Measurements from ENCODE around the gene APBB2.
"Not testable (repeated sequence)": the region's sequence is repeated elsewhere in the genome, so short reads cannot be mapped to it uniquely, and the experiment has no call there.

The APBB2 gene

GRCh38 chr4:40828661-40829060 is 385.7 kb downstream of the APBB2 start:
- H3K9me3 ChIP-seq, result peaks cover 43% of the 10 kb centered on the region
- H3K36me3 ChIP-seq, result peaks cover 100% of the 10 kb centered on the region
- no peak overlapping the region for H3K27ac ChIP-seq
- no peaks in the 10 kb centered on the region for H3K27me3 ChIP-seq
- no peak overlapping the region for H3K4me3 ChIP-seq
- H3K4me2 ChIP-seq, result no peak overlapping the region
- peaks cover 72% of the 10 kb centered on the region for H4K20me1 ChIP-seq
- H3K4me1 ChIP-seq, result peaks cover 50% of the 10 kb centered on the region
- H3K9ac ChIP-seq, result no peak overlapping the region
- TF ChIP-seq Cebpa-rat (IDR thresholded peaks at IDR 0.05), result no peak

DNA sequence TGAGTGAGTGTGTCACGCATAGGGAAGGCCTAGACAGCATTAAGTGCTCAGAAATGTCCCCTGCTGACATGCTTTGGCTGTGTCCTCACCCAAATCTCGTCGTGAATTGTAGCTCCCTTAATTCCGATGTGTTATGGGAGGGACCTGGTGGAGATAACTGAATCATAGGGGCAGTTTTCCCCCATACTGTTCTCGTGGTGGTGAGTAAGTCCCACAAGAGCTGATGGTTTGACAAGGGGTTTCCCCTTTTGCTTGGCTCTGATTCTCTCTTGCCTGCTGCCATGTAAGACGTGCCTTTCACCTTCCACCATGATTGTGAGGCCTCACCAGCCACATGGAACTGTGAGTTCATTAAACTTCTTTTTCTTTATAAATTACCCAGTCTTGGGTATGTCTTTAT is 386.6 kb downstream of the APBB2 start:
- H3K27ac ChIP-seq, result no peak overlapping the region
- TF ChIP-seq Cebpa-rat (IDR thresholded peaks at IDR 0.05), result no peak

DNA sequence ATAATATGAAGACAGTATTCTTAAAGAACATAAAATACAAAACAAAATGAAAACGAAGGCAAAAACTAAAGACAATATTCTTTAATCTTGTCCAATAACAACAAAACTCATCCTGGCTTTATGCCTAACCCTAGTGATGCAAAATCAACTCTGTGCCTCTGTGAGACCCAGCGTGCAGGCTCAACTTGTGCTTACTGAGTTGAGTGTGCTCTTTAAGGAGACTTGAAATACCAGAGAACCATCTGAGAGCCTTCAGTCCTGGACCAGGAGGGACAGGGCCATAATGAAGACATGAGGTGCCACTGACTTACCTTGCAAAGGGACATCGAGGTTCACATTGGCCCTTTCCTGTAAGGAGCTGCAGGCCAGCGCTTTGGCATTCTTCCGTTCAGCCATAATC is 387.5 kb downstream of the APBB2 start:
- peaks cover 40% of the 10 kb centered on the region for H3K4me1 ChIP-seq
- TF ChIP-seq Cebpa-rat (IDR thresholded peaks at IDR 0.05), result no peak
- peaks cover 43% of the 10 kb centered on the region for H3K9me3 ChIP-seq
- peak overlapping the region; percentile 1; the same call in 1 of the 2 replicates for H3K4me2 ChIP-seq
- H3K27ac ChIP-seq, result no peak overlapping the region
- H3K27me3 ChIP-seq, result no peaks in the 10 kb centered on the region
- H3K4me3 ChIP-seq, result no peak overlapping the region
- H3K9ac ChIP-seq, result no peak overlapping the region
- peaks cover 100% of the 10 kb centered on the region for H3K36me3 ChIP-seq
- H4K20me1 ChIP-seq, result peaks cover 53% of the 10 kb centered on the region

More for the DNA sequence above, 386.6 kb downstream of the APBB2 start:
- Histone ChIP-seq H3K4me2 (no peak overlapping the region), H3K9me3 (peaks cover 43% of the 10 kb centered on the region), H3K9ac (no peak overlapping the region), H3K27me3 (no peaks in the 10 kb centered on the region), H3K4me1 (peaks cover 41% of the 10 kb centered on the region), H3K36me3 (peaks cover 100% of the 10 kb centered on the region), H4K20me1 (peaks cover 63% of the 10 kb centered on the region), H3K4me3 (no peak overlapping the region)

DNA sequence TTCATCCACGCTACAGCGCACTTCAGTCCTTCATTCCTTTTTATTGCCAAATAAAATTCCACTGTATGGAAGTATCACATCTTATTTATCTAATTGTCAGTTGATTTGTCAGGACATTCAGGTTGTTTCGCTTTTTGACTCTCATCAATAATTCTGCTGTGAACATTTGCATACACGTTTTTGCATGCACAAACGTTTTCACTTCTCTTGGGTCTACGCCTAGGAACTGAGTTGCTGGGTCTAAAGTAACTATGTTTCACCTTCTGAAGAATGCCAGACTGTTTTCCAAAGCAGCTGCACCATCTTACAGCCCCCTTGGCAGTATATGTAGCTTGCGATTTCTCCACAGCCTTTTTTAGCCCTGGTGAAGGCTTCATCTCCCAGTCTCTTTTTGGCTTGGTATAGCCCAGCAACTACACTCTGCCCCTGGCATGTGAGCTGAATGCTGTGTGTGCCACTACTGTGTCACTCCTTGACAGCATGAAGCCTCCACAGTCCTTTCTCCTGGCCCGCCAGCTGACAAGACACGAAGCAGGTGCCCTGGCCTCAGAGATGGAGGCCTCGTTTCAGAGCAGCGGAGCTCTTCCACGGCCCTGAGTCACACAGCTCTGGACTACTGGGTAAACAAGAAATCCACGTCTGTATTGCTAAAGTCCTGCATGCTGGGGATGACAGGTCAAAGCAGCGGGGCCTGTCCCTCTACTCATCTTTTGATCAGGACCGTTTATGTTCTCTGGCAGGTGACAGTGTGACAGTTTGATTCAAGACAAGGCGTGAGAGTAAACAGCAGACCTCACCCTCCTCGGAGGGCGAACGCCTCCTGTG is 389.1 kb downstream of the APBB2 start:
- no peak for TF ChIP-seq Cebpa-rat (IDR thresholded peaks at IDR 0.05)
- Histone ChIP-seq H3K4me3 (no peak overlapping the region), H4K20me1 (peaks cover 37% of the 10 kb centered on the region), H3K4me1 (peaks cover 40% of the 10 kb centered on the region), H3K27me3 (no peaks in the 10 kb centered on the region), H3K27ac (peak overlapping the region; percentile 36), H3K9me3 (peaks cover 30% of the 10 kb centered on the region), H3K4me2 (peak overlapping the region; percentile 54), H3K36me3 (peaks cover 100% of the 10 kb centered on the region), H3K9ac (peak overlapping the region; percentile 25; the same call in 1 of the 2 replicates)

- peaks cover 39% of the 10 kb centered on the region for H3K4me1 ChIP-seq
- no peak overlapping the region for H3K4me3 ChIP-seq
- H3K4me2 ChIP-seq, result no peak overlapping the region
- H3K27me3 ChIP-seq, result no peaks in the 10 kb centered on the region
- peaks cover 42% of the 10 kb centered on the region for H4K20me1 ChIP-seq
- H3K27ac ChIP-seq, result no peak overlapping the region
- H3K9ac ChIP-seq, result no peak overlapping the region
- peaks cover 100% of the 10 kb centered on the region for H3K36me3 ChIP-seq
- no peak for TF ChIP-seq Cebpa-rat (IDR thresholded peaks at IDR 0.05)
- H3K9me3 ChIP-seq, result peaks cover 4% of the 10 kb centered on the region
Measured at GRCh38 chr4:40822420-40823166, 391.7 kb downstream of the APBB2 start.

- Histone ChIP-seq H3K4me1 (peaks cover 14% of the 10 kb centered on the region), H3K36me3 (peaks cover 100% of the 10 kb centered on the region), H3K9me3 (no peaks in the 10 kb centered on the region), H3K27ac (no peak overlapping the region), H3K9ac (no peak overlapping the region), H3K4me2 (no peak overlapping the region), H3K4me3 (no peak overlapping the region), H3K27me3 (no peaks in the 10 kb centered on the region), H4K20me1 (peaks cover 17% of the 10 kb centered on the region; the same call in 1 of the 2 replicates)
- no peak for TF ChIP-seq Cebpa-rat (IDR thresholded peaks at IDR 0.05)
Measured at GRCh38 chr4:40820101-40820500, 394.2 kb downstream of the APBB2 start.

- H3K4me3 ChIP-seq, H3K9me3 ChIP-seq, H3K27me3 ChIP-seq, H4K20me1 ChIP-seq, H3K4me1 ChIP-seq, H3K27ac ChIP-seq, H3K9ac ChIP-seq, H3K4me2 ChIP-seq: not testable (repeated sequence)
- peaks cover 99% of the 10 kb centered on the region for H3K36me3 ChIP-seq
Measured at GRCh38 chr4:40817157-40817556, 397.2 kb downstream of the APBB2 start.

- TF ChIP-seq Cebpa-rat (IDR thresholded peaks at IDR 0.05), result no peak
- Histone ChIP-seq H3K27ac (no peak overlapping the region), H3K4me3 (no peak overlapping the region)
Measured at GRCh38 chr4:40812856-40813255, 401.5 kb downstream of the APBB2 start.

DNA sequence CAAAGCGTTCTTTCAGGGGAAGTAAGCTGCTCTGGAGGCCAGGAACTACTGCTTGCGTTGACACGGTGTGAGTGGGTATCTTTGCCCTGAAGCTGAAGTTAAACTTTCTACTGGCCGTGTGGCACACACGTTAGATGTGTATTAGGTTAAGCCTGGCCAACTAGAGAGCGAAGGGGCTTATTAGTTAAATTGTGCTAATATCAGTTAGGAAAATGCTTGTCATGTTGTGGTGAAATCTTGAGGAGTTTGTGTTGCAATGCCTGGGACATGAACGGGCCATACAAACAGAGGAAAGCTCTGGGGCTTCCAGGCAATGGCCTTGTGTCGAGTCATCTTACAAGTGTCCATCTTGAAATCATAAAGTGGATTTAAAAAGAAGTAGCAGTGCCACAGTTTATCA is 402.0 kb downstream of the APBB2 start:
- no peaks in the 10 kb centered on the region for H4K20me1 ChIP-seq
- no peak overlapping the region for H3K4me2 ChIP-seq
- H3K27ac ChIP-seq, result no peak overlapping the region
- TF ChIP-seq Cebpa-rat (IDR thresholded peaks at IDR 0.05), result no peak
- no peaks in the 10 kb centered on the region for H3K4me1 ChIP-seq
- H3K9me3 ChIP-seq, result no peaks in the 10 kb centered on the region
- H3K4me3 ChIP-seq, result no peak overlapping the region
- H3K9ac ChIP-seq, result no peak overlapping the region
- H3K36me3 ChIP-seq, result peaks cover 57% of the 10 kb centered on the region
- no peaks in the 10 kb centered on the region for H3K27me3 ChIP-seq

More at GRCh38 chr4:40812856-40813255, 401.5 kb downstream of the APBB2 start:
- H3K9ac ChIP-seq, result no peak overlapping the region
- H3K4me2 ChIP-seq, result no peak overlapping the region
- 0 out of 2 replicates have a peak, but pooled peaks cover 2% of the 10 kb centered on the region for H4K20me1 ChIP-seq
- H3K4me1 ChIP-seq, result no peaks in the 10 kb centered on the region
- H3K9me3 ChIP-seq, result no peaks in the 10 kb centered on the region
- H3K27me3 ChIP-seq, result no peaks in the 10 kb centered on the region
- peaks cover 61% of the 10 kb centered on the region for H3K36me3 ChIP-seq

DNA sequence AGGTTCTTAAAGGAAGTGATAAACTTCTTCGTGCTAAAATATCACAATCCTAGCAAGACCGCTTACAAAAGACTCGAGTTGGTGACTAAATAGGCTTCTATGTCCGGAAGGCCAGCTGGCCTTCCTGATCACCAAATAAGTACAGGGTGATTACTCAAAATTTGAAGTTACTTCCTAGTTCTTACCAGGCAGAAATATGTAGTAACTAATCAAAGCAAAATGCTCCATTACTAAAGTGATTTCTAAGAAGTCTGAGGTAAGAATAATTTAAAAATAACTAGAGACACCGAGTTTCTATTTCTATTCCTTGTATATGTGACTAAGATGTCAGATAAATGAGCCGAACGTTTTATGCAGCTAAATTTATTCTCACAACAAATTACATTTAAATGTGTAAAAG is 402.4 kb downstream of the APBB2 start:
- no peak overlapping the region for H3K27ac ChIP-seq
- no peak overlapping the region for H3K4me2 ChIP-seq
- no peak overlapping the region for H3K9ac ChIP-seq
- no peaks in the 10 kb centered on the region for H4K20me1 ChIP-seq
- H3K4me3 ChIP-seq, result no peak overlapping the region
- H3K9me3 ChIP-seq, result no peaks in the 10 kb centered on the region
- H3K27me3 ChIP-seq, result no peaks in the 10 kb centered on the region
- no peaks in the 10 kb centered on the region for H3K4me1 ChIP-seq
- TF ChIP-seq Cebpa-rat (IDR thresholded peaks at IDR 0.05), result no peak
- H3K36me3 ChIP-seq, result peaks cover 52% of the 10 kb centered on the region
